PC-3 (cell line): Measurements from ENCODE around the gene WDPCP.
"Not testable (repeated sequence)": the region's sequence is repeated elsewhere in the genome, so short reads cannot be mapped to it uniquely, and the experiment has no call there.

Experiments
- EZH2 ChIP-seq: fragments of 300-600 bp; sonication (generic); IDR thresholded peaks from one replicate; pipeline ENCODE4 v1.6.1; 2017; ENCODE audit warnings: antibody characterized with exemption, mild to moderate bottlenecking, low read length; ENCODE audit not compliant: unreplicated experiment
- EZH2phosphoT487 ChIP-seq: fragments of 300-600 bp; sonication (generic); IDR thresholded peaks from 2 replicates; pipeline ENCODE4 v1.6.1; 2018; ENCODE audit warnings: mild to moderate bottlenecking, antibody characterized with exemption, low read length, borderline replicate concordance
- TF ChIP-seq, protein P1 (sequence below): fragments of 300-600 bp; sonication (generic); conservative IDR thresholded peaks from 2 replicates; pipeline ENCODE4 v1.5.1; 2017; ENCODE audit warnings: antibody characterized with exemption, low read depth, mild to moderate bottlenecking, low read length

DNA sequence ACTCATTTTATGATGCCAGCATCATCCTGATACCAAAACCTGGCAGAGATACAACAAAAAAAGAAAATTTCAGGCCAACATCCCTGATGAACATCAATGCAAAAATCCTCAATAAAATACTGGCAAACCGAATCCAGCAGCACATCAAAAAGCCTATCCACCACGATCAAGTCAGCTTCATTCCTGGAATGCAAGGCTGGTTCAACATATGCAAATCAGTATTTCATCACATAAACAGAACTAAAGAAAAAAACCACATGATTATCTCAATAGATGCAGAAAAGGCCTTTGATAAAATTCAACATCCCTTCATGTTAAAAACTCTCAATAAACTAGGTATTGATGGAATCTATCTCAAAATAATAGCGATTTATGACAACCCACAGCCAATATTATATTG is 29.4 kb downstream of the WDPCP start:
- TF ChIP-seq, protein P1, sequence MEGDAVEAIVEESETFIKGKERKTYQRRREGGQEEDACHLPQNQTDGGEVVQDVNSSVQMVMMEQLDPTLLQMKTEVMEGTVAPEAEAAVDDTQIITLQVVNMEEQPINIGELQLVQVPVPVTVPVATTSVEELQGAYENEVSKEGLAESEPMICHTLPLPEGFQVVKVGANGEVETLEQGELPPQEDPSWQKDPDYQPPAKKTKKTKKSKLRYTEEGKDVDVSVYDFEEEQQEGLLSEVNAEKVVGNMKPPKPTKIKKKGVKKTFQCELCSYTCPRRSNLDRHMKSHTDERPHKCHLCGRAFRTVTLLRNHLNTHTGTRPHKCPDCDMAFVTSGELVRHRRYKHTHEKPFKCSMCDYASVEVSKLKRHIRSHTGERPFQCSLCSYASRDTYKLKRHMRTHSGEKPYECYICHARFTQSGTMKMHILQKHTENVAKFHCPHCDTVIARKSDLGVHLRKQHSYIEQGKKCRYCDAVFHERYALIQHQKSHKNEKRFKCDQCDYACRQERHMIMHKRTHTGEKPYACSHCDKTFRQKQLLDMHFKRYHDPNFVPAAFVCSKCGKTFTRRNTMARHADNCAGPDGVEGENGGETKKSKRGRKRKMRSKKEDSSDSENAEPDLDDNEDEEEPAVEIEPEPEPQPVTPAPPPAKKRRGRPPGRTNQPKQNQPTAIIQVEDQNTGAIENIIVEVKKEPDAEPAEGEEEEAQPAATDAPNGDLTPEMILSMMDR = not testable (repeated sequence)
- TF ChIP-seq EZH2, EZH2phosphoT487: not testable (repeated sequence)
